ENCODE results near the gene RFPL1. TPM values are rescaled to one million over a fixed set of nuclear protein-coding genes. Genes with fewer than 3 reads are reported as not detected.
"Not testable (repeated sequence)": the region's sequence is repeated elsewhere in the genome, so short reads cannot be mapped to it uniquely, and the experiment has no call there.

Gene RFPL1
- total RNA-seq, 1 experiment from 2014 or later, result not detected

- intact Hi-C loops (cut with micrococcal nuclease; ENCODE audit: unreplicated experiment), result loop anchor here (5.0 kb wide), 1 partner anchor 240 kb away; no protein-coding TSS in a partner anchor
- H2AFZ ChIP-seq, result no peak overlapping the region
Measured at GRCh38 chr22:29397791-29398190, 40.6 kb upstream of the RFPL1 start.

GRCh38 chr22:29400576-29400975 is 37.8 kb upstream of the RFPL1 start:
- intact Hi-C loops (cut with micrococcal nuclease; ENCODE audit: unreplicated experiment), result no loop called here
- H3K9me3 ChIP-seq (ENCODE audit: insufficient read depth, low read depth), result no peaks in the 10 kb centered on the region
- H3K9me2 ChIP-seq (ENCODE audit: insufficient read depth), result no peaks in the 10 kb centered on the region
- no peak overlapping the region for H3K4me2 ChIP-seq
- H3K27ac ChIP-seq, result no peak overlapping the region
- no peaks in the 10 kb centered on the region for H4K20me1 ChIP-seq (ENCODE audit: insufficient read depth)
- H3K4me1 ChIP-seq (replicated peaks; ENCODE audit: insufficient read depth), result no peaks in the 10 kb centered on the region
- no peak overlapping the region for H3K4me3 ChIP-seq
- CTCF ChIA-PET, result no interaction called here
- no peaks in the 10 kb centered on the region for H3K27me3 ChIP-seq (ENCODE audit: insufficient read depth, low read depth)
- H3K36me3 ChIP-seq (ENCODE audit: low read depth), result no peaks in the 10 kb centered on the region
- H3F3A ChIP-seq (ENCODE audit: insufficient read depth, low read depth), result no peaks in the 10 kb centered on the region
- TF ChIP-seq CTCF (conservative IDR thresholded peaks at IDR 0.05) (no peak), EZH2 (IDR thresholded peaks at IDR 0.05; ENCODE audit: low read depth) (no peak)
- H3K79me2 ChIP-seq (ENCODE audit: low read depth), result no peaks in the 10 kb centered on the region
- H2AFZ ChIP-seq, result no peak overlapping the region
- no peak for DNase-seq
- POLR2A ChIA-PET (ENCODE audit: unreplicated experiment), result no interaction called here
- no TSS peak for BruUV-seq (replicated peaks)

More at GRCh38 chr22:29397791-29398190, 40.6 kb upstream of the RFPL1 start:
- TF ChIP-seq CTCF (conservative IDR thresholded peaks at IDR 0.05), result no peak
- no peak for TF ChIP-seq EZH2 (IDR thresholded peaks at IDR 0.05; ENCODE audit: low read depth)
- BruUV-seq (replicated peaks), result no TSS peak
- H3K9me3 ChIP-seq (ENCODE audit: insufficient read depth, low read depth), result no peaks in the 10 kb centered on the region
- no peaks in the 10 kb centered on the region for H3K36me3 ChIP-seq (ENCODE audit: low read depth)
- ChIA-PET POLR2A (ENCODE audit: unreplicated experiment) (no interaction called here), CTCF (no interaction called here)
- H3K27ac ChIP-seq, result no peak overlapping the region
- H3K4me1 ChIP-seq (replicated peaks; ENCODE audit: insufficient read depth), result 0 out of 2 replicates have a peak, but pooled peaks cover 3% of the 10 kb centered on the region
- no peaks in the 10 kb centered on the region for H3K79me2 ChIP-seq (ENCODE audit: low read depth)
- H3K4me3 ChIP-seq, result no peak overlapping the region
- H3F3A ChIP-seq (ENCODE audit: insufficient read depth, low read depth), result no peaks in the 10 kb centered on the region
- H4K20me1 ChIP-seq (ENCODE audit: insufficient read depth), result no peaks in the 10 kb centered on the region
- DNase-seq, result no peak
- H3K27me3 ChIP-seq (ENCODE audit: insufficient read depth, low read depth), result no peaks in the 10 kb centered on the region
- H3K9me2 ChIP-seq (ENCODE audit: insufficient read depth), result no peaks in the 10 kb centered on the region
- no peak overlapping the region for H3K4me2 ChIP-seq

- H3K79me2 ChIP-seq (ENCODE audit: low read depth); H3K9me3 ChIP-seq (ENCODE audit: insufficient read depth, low read depth); H3K4me2 ChIP-seq; H3K4me1 ChIP-seq (replicated peaks; ENCODE audit: insufficient read depth); DNase-seq; H3K27me3 ChIP-seq (ENCODE audit: insufficient read depth, low read depth); BruUV-seq (replicated peaks); H4K20me1 ChIP-seq (ENCODE audit: insufficient read depth); intact Hi-C loops (cut with micrococcal nuclease; ENCODE audit: unreplicated experiment); CTCF ChIA-PET; H3K36me3 ChIP-seq (ENCODE audit: low read depth); H2AFZ ChIP-seq; H3F3A ChIP-seq (ENCODE audit: insufficient read depth, low read depth); H3K27ac ChIP-seq; POLR2A ChIA-PET (ENCODE audit: unreplicated experiment); H3K9me2 ChIP-seq (ENCODE audit: insufficient read depth); H3K4me3 ChIP-seq: not testable (repeated sequence)
Measured at GRCh38 chr22:29401538-29401937, 36.8 kb upstream of the RFPL1 start.

GRCh38 chr22:29408940-29409339 is 29.4 kb upstream of the RFPL1 start:
- CTCF ChIA-PET, result interaction anchor here (0.7 kb wide), 1 partner anchor 820 kb away, joined by 4 read pairs; no protein-coding TSS in a partner anchor
- H2AFZ ChIP-seq, result no peak overlapping the region
- H3K9me3 ChIP-seq (ENCODE audit: insufficient read depth, low read depth), result no peaks in the 10 kb centered on the region
- no peaks in the 10 kb centered on the region for H3F3A ChIP-seq (ENCODE audit: insufficient read depth, low read depth)
- no peak for DNase-seq
- no peaks in the 10 kb centered on the region for H4K20me1 ChIP-seq (ENCODE audit: insufficient read depth)
- intact Hi-C loops (cut with micrococcal nuclease; ENCODE audit: unreplicated experiment), result no loop called here
- no TSS peak for BruUV-seq (replicated peaks)
- no peaks in the 10 kb centered on the region for H3K79me2 ChIP-seq (ENCODE audit: low read depth)
- TF ChIP-seq CTCF (conservative IDR thresholded peaks at IDR 0.05) (no peak), EZH2 (IDR thresholded peaks at IDR 0.05; ENCODE audit: low read depth) (no peak)
- H3K27me3 ChIP-seq (ENCODE audit: insufficient read depth, low read depth), result no peaks in the 10 kb centered on the region
- POLR2A ChIA-PET (ENCODE audit: unreplicated experiment), result no interaction called here
- H3K27ac ChIP-seq, result no peak overlapping the region
- peaks cover 3% of the 10 kb centered on the region; the same call in 1 of the 2 replicates for H3K4me1 ChIP-seq (replicated peaks; ENCODE audit: insufficient read depth)
- no peak overlapping the region for H3K4me2 ChIP-seq
- no peak overlapping the region for H3K4me3 ChIP-seq
- H3K9me2 ChIP-seq (ENCODE audit: insufficient read depth), result no peaks in the 10 kb centered on the region
- H3K36me3 ChIP-seq (ENCODE audit: low read depth), result no peaks in the 10 kb centered on the region

GRCh38 chr22:29411569-29412211 is 26.7 kb upstream of the RFPL1 start:
- H3K79me2 ChIP-seq (ENCODE audit: low read depth); H3K27me3 ChIP-seq (ENCODE audit: insufficient read depth, low read depth); CTCF ChIA-PET; H3K4me3 ChIP-seq; H3K27ac ChIP-seq; H3F3A ChIP-seq (ENCODE audit: insufficient read depth, low read depth); DNase-seq; H3K9me3 ChIP-seq (ENCODE audit: insufficient read depth, low read depth); H3K36me3 ChIP-seq (ENCODE audit: low read depth); H2AFZ ChIP-seq; H3K4me1 ChIP-seq (replicated peaks; ENCODE audit: insufficient read depth); H4K20me1 ChIP-seq (ENCODE audit: insufficient read depth); BruUV-seq (replicated peaks); POLR2A ChIA-PET (ENCODE audit: unreplicated experiment); intact Hi-C loops (cut with micrococcal nuclease; ENCODE audit: unreplicated experiment); H3K9me2 ChIP-seq (ENCODE audit: insufficient read depth); H3K4me2 ChIP-seq: not testable (repeated sequence)

All from PC-9 (cell line).